ENCODE measurements around the gene CYP2C9. TPM values are rescaled to one million over a fixed set of nuclear protein-coding genes. Genes with fewer than 3 reads are reported as not detected.

CYP2C9 gene
- total RNA-seq, 4 donors from 2014 or later, result not detected

DNA sequence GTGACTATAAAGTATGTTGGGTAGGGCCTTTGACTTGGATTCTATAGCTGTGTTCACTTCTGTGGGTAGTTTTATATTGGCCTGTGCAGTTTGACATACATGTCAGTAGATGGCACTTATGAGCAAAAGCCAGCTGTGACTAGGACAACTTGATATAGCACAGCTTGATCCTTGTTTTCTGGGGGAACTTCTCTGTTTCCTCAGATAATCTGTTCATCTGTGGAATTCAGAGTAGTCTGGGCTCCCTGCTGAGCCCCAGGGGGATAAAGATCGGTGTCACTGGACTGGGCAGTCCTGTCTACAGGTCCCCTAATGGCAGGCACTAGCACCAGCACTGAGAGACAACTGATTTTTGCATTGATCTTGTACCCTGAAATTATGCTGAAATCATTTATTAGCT lies 25.4 kb downstream of the CYP2C9 start:
- no peaks in the 10 kb centered on the region for H3K27me3 ChIP-seq
- H3K9me3 ChIP-seq, result peaks cover 0 to 7% (median 0%) of the 10 kb centered on the region in 4 donors
- intact Hi-C loops (cut with DNase I), result no loop called here
- no peak overlapping the region for H3K27ac ChIP-seq (replicated peaks in 1 of 4)
- no peaks in the 10 kb centered on the region for H3K4me1 ChIP-seq
- 0% methylated on average over 1 of the region's 1 CpG for WGBS
- no peaks in the 10 kb centered on the region for H3K36me3 ChIP-seq
- DNase-seq (ENCODE audit: extremely low spot score), result no peak
- TF ChIP-seq, protein P1, sequence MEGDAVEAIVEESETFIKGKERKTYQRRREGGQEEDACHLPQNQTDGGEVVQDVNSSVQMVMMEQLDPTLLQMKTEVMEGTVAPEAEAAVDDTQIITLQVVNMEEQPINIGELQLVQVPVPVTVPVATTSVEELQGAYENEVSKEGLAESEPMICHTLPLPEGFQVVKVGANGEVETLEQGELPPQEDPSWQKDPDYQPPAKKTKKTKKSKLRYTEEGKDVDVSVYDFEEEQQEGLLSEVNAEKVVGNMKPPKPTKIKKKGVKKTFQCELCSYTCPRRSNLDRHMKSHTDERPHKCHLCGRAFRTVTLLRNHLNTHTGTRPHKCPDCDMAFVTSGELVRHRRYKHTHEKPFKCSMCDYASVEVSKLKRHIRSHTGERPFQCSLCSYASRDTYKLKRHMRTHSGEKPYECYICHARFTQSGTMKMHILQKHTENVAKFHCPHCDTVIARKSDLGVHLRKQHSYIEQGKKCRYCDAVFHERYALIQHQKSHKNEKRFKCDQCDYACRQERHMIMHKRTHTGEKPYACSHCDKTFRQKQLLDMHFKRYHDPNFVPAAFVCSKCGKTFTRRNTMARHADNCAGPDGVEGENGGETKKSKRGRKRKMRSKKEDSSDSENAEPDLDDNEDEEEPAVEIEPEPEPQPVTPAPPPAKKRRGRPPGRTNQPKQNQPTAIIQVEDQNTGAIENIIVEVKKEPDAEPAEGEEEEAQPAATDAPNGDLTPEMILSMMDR (IDR thresholded peaks at IDR 0.05), result peak in 2 of 3 experiments; percentile 20 to 52
- TF ChIP-seq EP300 (IDR thresholded peaks at IDR 0.05), result no peak
- H3K4me3 ChIP-seq, result no peak overlapping the region

DNA sequence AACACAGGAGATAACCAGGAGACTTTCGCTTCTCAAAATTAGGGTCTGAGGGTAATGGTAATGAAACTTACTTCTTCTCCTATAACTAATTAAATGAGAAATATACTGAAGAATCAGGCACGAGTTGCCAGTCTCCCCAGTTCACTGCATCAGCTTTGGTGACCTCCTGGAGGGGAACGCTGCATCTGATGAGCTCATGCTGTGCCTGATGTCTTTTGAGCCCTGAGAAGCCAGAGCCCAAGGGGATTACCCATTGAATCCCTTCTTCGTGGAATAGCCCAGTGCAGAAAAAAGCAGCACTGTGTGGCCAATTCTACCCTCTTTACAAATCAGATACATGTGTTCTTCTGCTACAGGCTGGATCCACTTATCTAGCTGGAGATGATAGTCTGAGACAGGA lies 45.1 kb downstream of the CYP2C9 start:
- no peak for TF ChIP-seq POLR2AphosphoS5 (IDR thresholded peaks at IDR 0.05)
- intact Hi-C loops (cut with DNase I), result no loop called here
- H3K27ac ChIP-seq (replicated peaks in 1 of 4), result no peak overlapping the region

DNA sequence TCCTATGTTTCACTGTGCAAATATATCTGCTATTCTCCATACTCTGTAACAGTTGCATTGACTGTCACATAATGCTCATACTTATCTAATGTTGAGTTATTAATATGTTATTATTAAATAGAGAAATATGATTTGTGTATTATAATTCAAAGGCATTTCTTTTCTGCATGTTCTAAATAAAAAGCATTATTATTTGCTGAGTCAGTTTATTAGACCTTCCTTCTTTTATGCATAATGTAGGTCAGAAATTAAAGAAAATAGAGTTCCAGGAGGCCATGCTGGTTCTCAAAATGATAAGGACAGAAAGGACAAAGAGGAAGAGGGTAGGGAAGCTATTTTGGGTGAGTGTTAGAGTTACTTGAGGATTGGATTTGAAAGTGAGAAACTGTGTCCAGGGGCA lies 50.7 kb downstream of the CYP2C9 start:
- intact Hi-C loops (cut with DNase I), result no loop called here
- peaks cover 0 to 27% (median 15%) of the 10 kb centered on the region in 4 donors for H3K9me3 ChIP-seq
- H3K4me1 ChIP-seq, result no peaks in the 10 kb centered on the region
- H3K36me3 ChIP-seq, result no peaks in the 10 kb centered on the region
- H3K27ac ChIP-seq (replicated peaks in 1 of 4), result no peak overlapping the region
- H3K4me3 ChIP-seq, result no peak overlapping the region
- TF ChIP-seq EP300 (IDR thresholded peaks at IDR 0.05), result no peak
- TF ChIP-seq POLR2A (IDR thresholded peaks at IDR 0.05; ENCODE audit: low read depth), result no peak
- TF ChIP-seq, protein P1 (IDR thresholded peaks at IDR 0.05), result no peak
- TF ChIP-seq POLR2AphosphoS5 (IDR thresholded peaks at IDR 0.05), result no peak
- DNase-seq (ENCODE audit: extremely low spot score), result no peak
- H3K27me3 ChIP-seq, result no peaks in the 10 kb centered on the region

More for the DNA sequence above, 45.1 kb downstream of the CYP2C9 start:
- no peaks in the 10 kb centered on the region for H3K4me1 ChIP-seq
- no peaks in the 10 kb centered on the region for H3K27me3 ChIP-seq
- no peak for DNase-seq (ENCODE audit: extremely low spot score)
- H3K4me3 ChIP-seq, result no peak overlapping the region
- H3K36me3 ChIP-seq, result no peaks in the 10 kb centered on the region
- H3K9me3 ChIP-seq, result peaks cover 0 to under 1% (median 0%) of the 10 kb centered on the region in 4 donors
- 41% methylated on average over 4 of the region's 4 CpGs for WGBS

DNA sequence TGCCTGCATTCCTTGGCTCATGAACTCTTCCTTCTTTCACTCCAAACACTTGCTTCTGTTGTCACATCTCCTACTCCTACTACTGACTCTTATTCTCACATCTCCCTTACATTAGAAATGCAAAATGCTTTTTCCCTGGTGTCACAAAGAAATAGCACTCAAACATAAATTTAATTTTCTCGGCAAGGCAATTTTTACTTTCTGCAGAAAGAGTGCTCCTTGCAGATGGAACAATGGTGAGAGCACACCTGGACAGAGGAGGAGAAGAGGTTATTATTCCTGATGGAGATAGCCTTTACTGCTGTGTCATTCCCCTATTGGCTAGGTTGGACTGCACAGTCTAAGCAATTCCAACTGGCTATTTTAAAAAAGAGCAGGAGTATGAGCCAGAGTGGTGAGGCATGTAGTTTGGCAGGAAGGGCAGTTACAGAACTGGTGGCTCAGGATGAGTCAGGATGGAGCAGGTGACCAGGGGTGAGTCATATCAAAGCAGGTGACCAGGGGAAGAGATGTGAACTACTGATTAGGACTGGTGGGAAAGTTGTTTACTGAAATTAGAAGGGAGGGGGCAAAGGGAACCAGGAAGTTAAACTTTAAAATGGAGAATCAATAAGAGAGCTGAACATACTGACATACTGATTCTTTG lies 52.9 kb downstream of the CYP2C9 start:
- Histone ChIP-seq H3K27ac (replicated peaks in 1 of 4) (no peak overlapping the region), H3K36me3 (no peaks in the 10 kb centered on the region), H3K4me3 (no peak overlapping the region), H3K9me3 (peaks cover 0 to 27% (median 15%) of the 10 kb centered on the region in 4 donors), H3K4me1 (no peaks in the 10 kb centered on the region), H3K27me3 (no peaks in the 10 kb centered on the region)
- TF ChIP-seq, protein P1 (IDR thresholded peaks at IDR 0.05), result no peak
- TF ChIP-seq EP300 (IDR thresholded peaks at IDR 0.05) (no peak), POLR2A (IDR thresholded peaks at IDR 0.05; ENCODE audit: low read depth) (no peak), POLR2AphosphoS5 (IDR thresholded peaks at IDR 0.05) (no peak)
- WGBS, result 90% methylated on average over 1 of the region's 1 CpG
- no peak for DNase-seq (ENCODE audit: extremely low spot score)
- intact Hi-C loops (cut with DNase I), result no loop called here

DNA sequence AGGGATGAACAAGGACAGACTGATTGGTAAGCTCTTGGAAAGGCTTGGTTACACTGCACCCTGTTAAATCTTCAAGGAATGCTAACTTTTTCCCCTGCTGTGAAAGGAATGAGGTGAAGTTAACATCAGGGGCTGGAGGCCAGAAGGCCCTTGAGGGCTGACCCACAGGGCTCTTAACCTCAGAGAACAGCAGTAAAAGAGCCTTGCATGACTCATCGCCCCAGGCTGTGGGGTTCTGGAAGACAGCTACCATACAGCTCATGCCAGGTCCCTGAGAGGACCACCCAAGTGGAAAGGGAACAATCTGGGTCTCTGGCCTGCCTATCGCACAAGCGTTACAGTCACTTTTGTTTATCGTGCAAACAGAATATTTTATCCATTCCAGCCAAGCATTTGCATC lies 54.4 kb downstream of the CYP2C9 start:
- intact Hi-C loops (cut with DNase I), result no loop called here
- H3K9me3 ChIP-seq, result peaks cover 0 to 27% (median 15%) of the 10 kb centered on the region in 4 donors
- no peak overlapping the region for H3K27ac ChIP-seq (replicated peaks in 1 of 4)
- TF ChIP-seq EP300 (IDR thresholded peaks at IDR 0.05), result no peak
- no peak for TF ChIP-seq POLR2A (IDR thresholded peaks at IDR 0.05; ENCODE audit: low read depth)
- TF ChIP-seq POLR2AphosphoS5 (IDR thresholded peaks at IDR 0.05), result no peak
- TF ChIP-seq, protein P1 (IDR thresholded peaks at IDR 0.05), result no peak
- no peaks in the 10 kb centered on the region for H3K4me1 ChIP-seq
- DNase-seq (ENCODE audit: extremely low spot score), result no peak
- 80% methylated on average over 4 of the region's 4 CpGs for WGBS
- no peak overlapping the region for H3K4me3 ChIP-seq
- H3K36me3 ChIP-seq, result no peaks in the 10 kb centered on the region
- H3K27me3 ChIP-seq, result peaks cover 0 to 3% (median 0%) of the 10 kb centered on the region in 4 donors
